A673 (cell line): ENCODE results near the gene TDP1.

Source experiments
- EZH2 ChIP-seq: fragments of 200-600 bp; sonication (generic); IDR thresholded peaks from 2 replicates; pipeline ENCODE4 v1.6.1; 2017; ENCODE audit warnings: borderline replicate concordance, low read depth, mild to moderate bottlenecking, mixed read lengths, antibody characterized with exemption, low read length; ENCODE audit not compliant: poor library complexity, severe bottlenecking
- TF ChIP-seq, protein P1 (sequence below): fragments of 300-800, 200-600 bp; sonication (generic); conservative IDR thresholded peaks from 2 replicates; pipeline ENCODE4 v1.5.1; 2017; ENCODE audit warnings: low read depth, mild to moderate bottlenecking, antibody characterized with exemption, low read length, moderate library complexity, mixed read lengths

DNA sequence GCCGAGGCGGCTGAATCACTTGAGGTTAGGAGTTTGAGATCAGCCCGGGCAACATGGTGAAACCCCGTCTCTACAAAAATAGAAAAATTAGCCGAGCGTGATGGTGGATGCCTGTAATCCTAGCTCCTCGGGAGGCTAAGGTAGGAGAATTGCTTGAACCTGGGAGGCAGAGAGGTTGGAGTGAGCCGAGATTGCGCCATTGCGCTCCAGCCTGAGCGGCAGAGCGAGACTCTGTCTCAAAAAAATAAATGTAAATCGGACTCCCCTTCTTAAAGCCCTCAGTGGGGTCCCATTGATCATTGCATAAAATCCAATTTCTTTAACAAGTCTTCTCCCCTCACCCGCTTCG, 908 bp downstream of the TDP1 start:
- TF ChIP-seq, protein P1, sequence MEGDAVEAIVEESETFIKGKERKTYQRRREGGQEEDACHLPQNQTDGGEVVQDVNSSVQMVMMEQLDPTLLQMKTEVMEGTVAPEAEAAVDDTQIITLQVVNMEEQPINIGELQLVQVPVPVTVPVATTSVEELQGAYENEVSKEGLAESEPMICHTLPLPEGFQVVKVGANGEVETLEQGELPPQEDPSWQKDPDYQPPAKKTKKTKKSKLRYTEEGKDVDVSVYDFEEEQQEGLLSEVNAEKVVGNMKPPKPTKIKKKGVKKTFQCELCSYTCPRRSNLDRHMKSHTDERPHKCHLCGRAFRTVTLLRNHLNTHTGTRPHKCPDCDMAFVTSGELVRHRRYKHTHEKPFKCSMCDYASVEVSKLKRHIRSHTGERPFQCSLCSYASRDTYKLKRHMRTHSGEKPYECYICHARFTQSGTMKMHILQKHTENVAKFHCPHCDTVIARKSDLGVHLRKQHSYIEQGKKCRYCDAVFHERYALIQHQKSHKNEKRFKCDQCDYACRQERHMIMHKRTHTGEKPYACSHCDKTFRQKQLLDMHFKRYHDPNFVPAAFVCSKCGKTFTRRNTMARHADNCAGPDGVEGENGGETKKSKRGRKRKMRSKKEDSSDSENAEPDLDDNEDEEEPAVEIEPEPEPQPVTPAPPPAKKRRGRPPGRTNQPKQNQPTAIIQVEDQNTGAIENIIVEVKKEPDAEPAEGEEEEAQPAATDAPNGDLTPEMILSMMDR, result no peak
- TF ChIP-seq EZH2, result no peak
